ENCODE data around the gene SPATS1.

The SPATS1 gene

DNA sequence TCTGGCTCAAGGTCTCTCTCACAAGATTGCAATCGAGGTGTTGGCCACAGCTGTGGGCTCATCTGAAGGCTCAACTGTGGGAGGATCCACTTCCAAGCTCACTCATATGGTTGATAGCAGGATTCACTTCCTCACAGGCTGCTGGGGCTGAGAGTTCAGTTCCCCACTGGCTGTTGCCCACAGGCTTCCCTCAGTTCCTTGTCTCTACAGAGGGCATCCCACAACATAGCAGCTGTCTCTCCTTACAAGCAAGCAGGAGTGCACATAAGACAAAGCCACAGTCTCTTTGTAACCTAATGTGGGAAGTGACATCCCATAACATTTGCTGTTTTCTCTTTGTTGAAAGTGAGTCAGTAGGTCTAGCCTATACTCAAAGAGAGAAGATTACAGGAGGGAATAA lies 14.0 kb downstream of the SPATS1 start:
- TF ChIP-seq, protein P1, sequence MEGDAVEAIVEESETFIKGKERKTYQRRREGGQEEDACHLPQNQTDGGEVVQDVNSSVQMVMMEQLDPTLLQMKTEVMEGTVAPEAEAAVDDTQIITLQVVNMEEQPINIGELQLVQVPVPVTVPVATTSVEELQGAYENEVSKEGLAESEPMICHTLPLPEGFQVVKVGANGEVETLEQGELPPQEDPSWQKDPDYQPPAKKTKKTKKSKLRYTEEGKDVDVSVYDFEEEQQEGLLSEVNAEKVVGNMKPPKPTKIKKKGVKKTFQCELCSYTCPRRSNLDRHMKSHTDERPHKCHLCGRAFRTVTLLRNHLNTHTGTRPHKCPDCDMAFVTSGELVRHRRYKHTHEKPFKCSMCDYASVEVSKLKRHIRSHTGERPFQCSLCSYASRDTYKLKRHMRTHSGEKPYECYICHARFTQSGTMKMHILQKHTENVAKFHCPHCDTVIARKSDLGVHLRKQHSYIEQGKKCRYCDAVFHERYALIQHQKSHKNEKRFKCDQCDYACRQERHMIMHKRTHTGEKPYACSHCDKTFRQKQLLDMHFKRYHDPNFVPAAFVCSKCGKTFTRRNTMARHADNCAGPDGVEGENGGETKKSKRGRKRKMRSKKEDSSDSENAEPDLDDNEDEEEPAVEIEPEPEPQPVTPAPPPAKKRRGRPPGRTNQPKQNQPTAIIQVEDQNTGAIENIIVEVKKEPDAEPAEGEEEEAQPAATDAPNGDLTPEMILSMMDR (IDR thresholded peaks at IDR 0.05; ENCODE audit: insufficient read depth, low read depth, low read length, missing control alignments): no peak
- no peak for DNase-seq (ENCODE audit: low read depth)
- H3K4me3 ChIP-seq (ENCODE audit: low read depth, low read length): no peak overlapping the region

DNA sequence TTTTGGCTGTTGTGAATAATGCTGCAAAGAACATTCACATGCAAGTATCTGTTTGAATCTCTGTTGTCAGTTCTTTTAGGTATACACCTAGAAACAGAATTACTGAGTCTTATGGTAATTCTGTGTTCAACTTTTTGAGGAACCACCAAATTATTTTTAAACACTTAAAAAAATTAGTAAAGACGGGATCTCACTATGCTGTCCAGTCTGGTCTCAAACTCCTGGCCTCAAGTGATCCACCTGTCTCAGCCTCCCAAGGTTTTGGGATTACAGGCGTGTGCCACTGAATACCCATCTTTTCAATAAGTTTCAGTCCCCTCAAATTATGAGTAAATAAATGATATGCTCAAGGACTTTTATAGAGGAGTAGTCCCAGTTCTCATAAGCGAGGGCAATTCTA lies 17.5 kb downstream of the SPATS1 start:
- DNase-seq (ENCODE audit: low read depth): no peak
- no peak overlapping the region for H3K4me3 ChIP-seq (ENCODE audit: low read depth, low read length)
- TF ChIP-seq, protein P1 (IDR thresholded peaks at IDR 0.05; ENCODE audit: insufficient read depth, low read depth, low read length, missing control alignments): no peak

DNA sequence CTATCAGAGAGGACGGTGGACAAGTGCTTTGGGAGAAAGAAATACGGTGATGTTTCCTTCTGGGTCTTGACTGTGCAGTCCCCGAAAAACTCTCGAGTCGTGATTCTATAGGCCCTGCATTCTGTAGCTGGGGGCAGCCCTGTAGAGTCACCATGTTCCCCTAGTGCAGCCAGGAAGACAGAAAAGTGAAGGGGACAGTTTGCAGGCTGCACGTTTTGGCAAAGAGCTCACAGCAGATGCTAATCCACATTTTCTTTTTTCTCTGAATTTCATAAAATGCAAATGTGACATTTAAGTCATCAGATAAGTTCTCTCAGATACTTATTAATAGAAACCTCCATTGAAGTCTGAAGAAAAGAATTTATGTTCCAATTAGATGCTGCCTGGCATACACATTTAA lies 19.5 kb downstream of the SPATS1 start:
- TF ChIP-seq, protein P1 (IDR thresholded peaks at IDR 0.05; ENCODE audit: insufficient read depth, low read depth, low read length, missing control alignments): no peak
- no peak for DNase-seq (ENCODE audit: low read depth)
- H3K4me3 ChIP-seq (ENCODE audit: low read depth, low read length): no peak overlapping the region

DNA sequence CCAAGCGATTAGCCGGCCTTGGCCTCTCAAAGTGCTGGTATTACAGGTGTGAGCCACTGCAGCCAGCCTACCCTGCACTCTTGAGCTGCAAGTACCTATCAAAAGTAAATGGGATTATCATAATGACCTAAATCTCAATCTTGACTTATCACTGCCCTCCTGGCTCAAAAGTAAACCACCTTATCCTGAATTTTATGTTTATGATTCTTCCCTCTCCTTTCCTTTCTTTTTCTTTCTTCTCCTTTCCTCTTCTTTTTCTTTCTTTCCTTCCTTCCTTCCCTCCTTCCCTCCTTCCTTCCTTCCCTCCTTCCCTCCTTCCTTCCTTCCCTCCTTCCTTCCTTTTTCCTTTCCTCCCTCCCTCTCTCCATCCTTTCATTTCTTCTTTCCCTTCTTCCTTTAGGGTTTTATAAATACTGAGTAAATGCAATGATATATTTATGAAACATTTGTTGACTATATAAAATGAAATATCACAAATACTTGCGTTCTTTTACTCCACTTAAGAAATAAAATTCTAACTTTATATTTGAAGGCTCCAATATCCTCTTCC lies 21.0 kb downstream of the SPATS1 start:
- no peak overlapping the region for H3K4me3 ChIP-seq (ENCODE audit: low read depth, low read length)
- TF ChIP-seq, protein P1 (IDR thresholded peaks at IDR 0.05; ENCODE audit: insufficient read depth, low read depth, low read length, missing control alignments): no peak
- no peak for DNase-seq (ENCODE audit: low read depth)

DNA sequence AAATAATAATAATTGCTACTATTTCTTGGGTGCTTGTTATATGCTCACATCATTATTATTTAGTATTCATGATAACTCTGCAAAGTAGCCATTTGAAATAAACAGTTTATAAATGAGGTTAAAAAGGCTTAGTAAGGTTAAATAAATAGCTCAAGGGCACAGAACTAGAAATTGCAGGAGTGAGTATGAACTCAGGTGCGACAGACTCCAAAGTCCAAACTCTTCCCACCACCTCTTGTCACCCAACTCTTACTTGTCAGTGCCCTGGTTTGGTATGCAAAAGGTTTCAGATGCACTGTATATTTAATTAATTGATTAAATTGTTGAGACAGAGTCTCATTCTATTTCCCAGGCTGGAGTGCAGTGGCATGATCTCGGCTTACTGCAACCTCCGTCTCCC lies 24.3 kb downstream of the SPATS1 start:
- no peak for DNase-seq (ENCODE audit: low read depth)
- H3K4me3 ChIP-seq (ENCODE audit: low read depth, low read length): no peak overlapping the region
- TF ChIP-seq, protein P1 (IDR thresholded peaks at IDR 0.05; ENCODE audit: insufficient read depth, low read depth, low read length, missing control alignments): no peak

DNA sequence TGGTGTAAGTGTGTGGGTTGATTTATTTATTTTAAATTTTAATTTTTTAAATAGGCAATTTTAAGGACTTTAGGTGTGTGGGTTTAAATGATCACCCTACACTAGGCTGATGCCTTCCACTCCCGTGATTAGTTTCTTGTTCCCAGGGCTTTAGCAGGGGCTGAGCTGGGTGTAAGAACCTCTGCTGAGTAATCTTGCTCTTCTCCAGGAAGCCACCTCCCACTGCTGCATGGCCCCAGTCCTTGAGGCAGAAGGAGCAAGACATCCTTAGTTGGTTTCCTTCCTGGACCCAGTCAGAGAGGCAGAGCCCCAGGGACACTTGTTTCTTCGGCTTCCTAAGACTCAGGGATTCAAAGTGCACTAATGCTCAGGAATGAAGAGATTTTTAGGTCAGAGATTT lies 25.2 kb downstream of the SPATS1 start:
- DNase-seq (ENCODE audit: low read depth): no peak
- no peak overlapping the region for H3K4me3 ChIP-seq (ENCODE audit: low read depth, low read length)
- TF ChIP-seq, protein P1 (IDR thresholded peaks at IDR 0.05; ENCODE audit: insufficient read depth, low read depth, low read length, missing control alignments): no peak

DNA sequence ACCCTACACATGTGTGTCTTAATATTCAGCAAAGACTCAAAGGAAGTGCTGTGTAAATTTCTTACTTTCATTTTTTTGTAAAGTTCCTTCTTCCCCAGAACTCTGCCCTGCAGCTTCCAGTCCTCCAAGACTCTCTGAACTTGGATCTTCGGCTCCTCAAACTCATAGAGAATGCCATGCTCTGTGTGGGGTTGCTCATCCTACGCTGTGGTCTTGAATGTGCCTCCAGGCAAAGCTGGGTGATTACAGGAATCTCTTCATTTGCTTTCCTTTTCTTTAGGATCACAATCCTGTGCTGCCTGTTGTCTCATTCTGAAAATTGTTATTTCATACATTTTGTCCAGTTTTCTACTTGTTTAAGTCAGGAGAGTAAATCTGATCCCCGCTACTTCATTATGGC lies 30.6 kb downstream of the SPATS1 start:
- TF ChIP-seq, protein P1 (IDR thresholded peaks at IDR 0.05; ENCODE audit: insufficient read depth, low read depth, low read length, missing control alignments): no peak
- no peak overlapping the region for H3K4me3 ChIP-seq (ENCODE audit: low read depth, low read length)
- no peak for DNase-seq (ENCODE audit: low read depth)

Data from GM12865 (cell line).